ENCODE data around the gene DEGS2.

DNA sequence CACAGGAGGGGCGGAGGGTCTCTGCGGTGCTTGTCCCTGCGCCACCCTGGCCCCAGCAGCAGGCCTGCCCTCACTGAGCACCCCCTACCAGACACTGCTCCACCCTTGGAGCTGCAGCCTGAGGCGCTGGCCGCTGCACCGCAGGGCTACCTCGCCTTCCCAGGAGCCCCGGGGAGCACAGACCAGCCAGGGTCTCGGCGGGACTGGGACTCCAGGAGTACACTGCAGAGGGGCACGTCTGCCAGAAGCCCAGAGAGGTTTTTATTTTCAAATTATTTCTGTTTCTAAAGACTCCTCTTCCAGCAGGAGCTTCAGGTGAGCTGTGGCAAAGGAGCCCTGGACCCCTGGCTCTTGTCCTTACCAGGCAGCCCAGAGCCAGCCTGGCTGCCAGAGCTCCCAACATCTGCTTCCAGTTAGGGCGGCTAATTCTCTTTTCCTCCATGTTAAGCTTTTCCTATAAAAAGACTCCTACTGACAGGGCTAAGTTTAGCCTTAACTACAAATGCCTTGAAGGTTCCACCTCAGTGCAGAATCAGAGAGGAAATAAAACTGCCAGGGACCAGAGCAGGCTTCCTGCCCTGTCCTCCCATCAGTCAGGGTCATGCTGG lies 26.4 kb downstream of the DEGS2 start:
- TF ChIP-seq, protein P1, sequence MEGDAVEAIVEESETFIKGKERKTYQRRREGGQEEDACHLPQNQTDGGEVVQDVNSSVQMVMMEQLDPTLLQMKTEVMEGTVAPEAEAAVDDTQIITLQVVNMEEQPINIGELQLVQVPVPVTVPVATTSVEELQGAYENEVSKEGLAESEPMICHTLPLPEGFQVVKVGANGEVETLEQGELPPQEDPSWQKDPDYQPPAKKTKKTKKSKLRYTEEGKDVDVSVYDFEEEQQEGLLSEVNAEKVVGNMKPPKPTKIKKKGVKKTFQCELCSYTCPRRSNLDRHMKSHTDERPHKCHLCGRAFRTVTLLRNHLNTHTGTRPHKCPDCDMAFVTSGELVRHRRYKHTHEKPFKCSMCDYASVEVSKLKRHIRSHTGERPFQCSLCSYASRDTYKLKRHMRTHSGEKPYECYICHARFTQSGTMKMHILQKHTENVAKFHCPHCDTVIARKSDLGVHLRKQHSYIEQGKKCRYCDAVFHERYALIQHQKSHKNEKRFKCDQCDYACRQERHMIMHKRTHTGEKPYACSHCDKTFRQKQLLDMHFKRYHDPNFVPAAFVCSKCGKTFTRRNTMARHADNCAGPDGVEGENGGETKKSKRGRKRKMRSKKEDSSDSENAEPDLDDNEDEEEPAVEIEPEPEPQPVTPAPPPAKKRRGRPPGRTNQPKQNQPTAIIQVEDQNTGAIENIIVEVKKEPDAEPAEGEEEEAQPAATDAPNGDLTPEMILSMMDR (IDR thresholded peaks at IDR 0.05), result no peak
- TF ChIP-seq POLR2A (IDR thresholded peaks at IDR 0.05) (no peak), POLR2AphosphoS5 (IDR thresholded peaks at IDR 0.05) (no peak), EP300 (IDR thresholded peaks at IDR 0.05) (no peak)

Measured in gastroesophageal sphincter (tissue), 3 donors.